ENCODE results near the gene GBP6. TPM values are rescaled to one million over a fixed set of nuclear protein-coding genes. Genes with fewer than 3 reads are reported as not detected.
"Not testable (repeated sequence)": the region's sequence is repeated elsewhere in the genome, so short reads cannot be mapped to it uniquely, and the experiment has no call there.

The GBP6 gene
- total and polyA plus RNA-seq, 10 donors = 0.02 to 0.46 (median 0.24) TPM

DNA sequence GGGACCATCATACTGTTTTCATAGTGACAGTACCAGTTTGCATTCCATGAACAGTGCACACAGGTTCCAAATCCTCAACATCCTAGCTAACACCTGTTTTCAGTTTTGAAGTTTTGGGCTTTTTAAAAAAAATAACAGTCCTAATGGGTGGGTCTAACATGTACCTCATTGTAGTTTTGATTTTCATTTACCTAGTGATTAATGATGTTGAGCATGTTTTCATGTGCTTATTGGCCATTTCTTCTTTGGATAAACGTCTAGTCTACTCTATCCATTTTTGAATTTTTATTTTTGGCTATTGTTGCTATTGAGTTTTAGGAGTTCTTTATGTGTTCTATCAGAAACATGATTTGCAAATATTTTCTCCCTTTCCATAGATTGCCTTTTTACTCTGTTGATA, 3.4 kb downstream of the GBP6 start:
- intact Hi-C loops (cut with DNase I; ENCODE audit: low total_unique reads) = loop anchor here (10.0 kb wide), 1 partner anchor 78 kb away; no protein-coding TSS in a partner anchor
- Histone ChIP-seq H3K4me3 (no peak overlapping the region), H3K9me3 (no peaks in the 10 kb centered on the region), H3K36me3 (no peaks in the 10 kb centered on the region), H3K27ac (no peak overlapping the region), H3K4me1 (peaks cover 0 to 15% (median 0%) of the 10 kb centered on the region in 6 donors), H3K27me3 (replicated peaks in 1 of 7) (no peaks in the 10 kb centered on the region)
- no peak for TF ChIP-seq POLR2A (IDR thresholded peaks at IDR 0.05)
- TF ChIP-seq POLR2AphosphoS5 (IDR thresholded peaks at IDR 0.05) = no peak
- TF ChIP-seq, protein P1, sequence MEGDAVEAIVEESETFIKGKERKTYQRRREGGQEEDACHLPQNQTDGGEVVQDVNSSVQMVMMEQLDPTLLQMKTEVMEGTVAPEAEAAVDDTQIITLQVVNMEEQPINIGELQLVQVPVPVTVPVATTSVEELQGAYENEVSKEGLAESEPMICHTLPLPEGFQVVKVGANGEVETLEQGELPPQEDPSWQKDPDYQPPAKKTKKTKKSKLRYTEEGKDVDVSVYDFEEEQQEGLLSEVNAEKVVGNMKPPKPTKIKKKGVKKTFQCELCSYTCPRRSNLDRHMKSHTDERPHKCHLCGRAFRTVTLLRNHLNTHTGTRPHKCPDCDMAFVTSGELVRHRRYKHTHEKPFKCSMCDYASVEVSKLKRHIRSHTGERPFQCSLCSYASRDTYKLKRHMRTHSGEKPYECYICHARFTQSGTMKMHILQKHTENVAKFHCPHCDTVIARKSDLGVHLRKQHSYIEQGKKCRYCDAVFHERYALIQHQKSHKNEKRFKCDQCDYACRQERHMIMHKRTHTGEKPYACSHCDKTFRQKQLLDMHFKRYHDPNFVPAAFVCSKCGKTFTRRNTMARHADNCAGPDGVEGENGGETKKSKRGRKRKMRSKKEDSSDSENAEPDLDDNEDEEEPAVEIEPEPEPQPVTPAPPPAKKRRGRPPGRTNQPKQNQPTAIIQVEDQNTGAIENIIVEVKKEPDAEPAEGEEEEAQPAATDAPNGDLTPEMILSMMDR (IDR thresholded peaks at IDR 0.05 in 8 of 11, conservative IDR thresholded peaks at IDR 0.05 in 3 of 11) = no peak
- 43 to 84% (median 76%) methylated on average over 1 of the region's 1 CpG for WGBS, 5 donors
- no peak for DNase-seq

DNA sequence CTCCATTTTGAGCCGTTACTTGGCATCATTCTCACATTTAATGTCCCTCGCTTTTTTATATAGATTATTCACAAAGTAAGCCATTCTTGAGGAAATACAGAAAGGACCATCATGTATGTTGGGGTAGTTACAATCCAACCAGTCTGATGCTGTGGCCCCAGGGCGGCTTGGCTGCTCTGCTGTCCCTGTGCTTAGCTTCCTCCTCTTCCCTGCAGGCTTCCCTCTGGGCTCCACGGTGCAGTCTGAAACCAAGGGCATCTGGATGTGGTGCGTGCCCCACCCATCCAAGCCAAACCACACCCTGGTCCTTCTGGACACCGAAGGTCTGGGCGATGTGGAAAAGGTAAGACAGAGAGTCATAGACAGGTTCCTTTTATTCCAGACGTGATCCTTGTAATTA, 5.5 kb downstream of the GBP6 start:
- Histone ChIP-seq H3K36me3 (no peaks in the 10 kb centered on the region), H3K4me1 (no peaks in the 10 kb centered on the region), H3K9me3 (peaks cover 0 to 5% (median 0%) of the 10 kb centered on the region in 8 donors), H3K27me3 (replicated peaks in 1 of 7) (no peaks in the 10 kb centered on the region), H3K27ac (no peak overlapping the region), H3K4me3 (no peak overlapping the region)
- TF ChIP-seq POLR2A (IDR thresholded peaks at IDR 0.05) = no peak
- no peak for TF ChIP-seq POLR2AphosphoS5 (IDR thresholded peaks at IDR 0.05)
- TF ChIP-seq, protein P1 (IDR thresholded peaks at IDR 0.05 in 8 of 11, conservative IDR thresholded peaks at IDR 0.05 in 3 of 11) = no peak
- intact Hi-C loops (cut with DNase I; ENCODE audit: low total_unique reads) = loop anchor here (10.0 kb wide), 1 partner anchor 75 kb away; no protein-coding TSS in a partner anchor
- DNase-seq = no peak
- 86 to 96% (median 90%) methylated on average over 8 of the region's 8 CpGs for WGBS, 5 donors

DNA sequence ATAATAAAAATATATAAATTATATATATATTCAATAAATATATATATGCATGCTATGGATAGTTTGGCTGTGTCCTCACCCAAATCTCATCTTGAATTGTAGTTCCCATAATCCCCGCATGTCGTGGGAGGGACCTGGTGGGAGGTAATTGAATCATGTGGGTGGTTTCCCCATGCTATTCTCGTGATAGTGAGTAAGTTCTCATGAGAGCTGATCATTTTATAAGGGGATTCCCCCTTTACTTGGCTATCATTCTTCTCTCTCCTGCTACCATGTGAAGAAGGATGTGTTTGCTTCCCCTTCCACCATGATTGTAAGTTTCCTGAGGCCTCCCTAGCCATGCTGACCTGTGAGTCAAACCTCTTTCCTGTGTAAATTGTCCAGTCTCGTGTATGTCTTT, 10.0 kb downstream of the GBP6 start:
- H3K9me3 ChIP-seq; H3K27me3 ChIP-seq (replicated peaks in 1 of 7); intact Hi-C loops (cut with DNase I; ENCODE audit: low total_unique reads); H3K4me1 ChIP-seq; H3K36me3 ChIP-seq; H3K27ac ChIP-seq; DNase-seq; H3K4me3 ChIP-seq: not testable (repeated sequence)
- WGBS, 5 donors = 64 to 86% (median 82%) methylated on average over 4 of the region's 4 CpGs

DNA sequence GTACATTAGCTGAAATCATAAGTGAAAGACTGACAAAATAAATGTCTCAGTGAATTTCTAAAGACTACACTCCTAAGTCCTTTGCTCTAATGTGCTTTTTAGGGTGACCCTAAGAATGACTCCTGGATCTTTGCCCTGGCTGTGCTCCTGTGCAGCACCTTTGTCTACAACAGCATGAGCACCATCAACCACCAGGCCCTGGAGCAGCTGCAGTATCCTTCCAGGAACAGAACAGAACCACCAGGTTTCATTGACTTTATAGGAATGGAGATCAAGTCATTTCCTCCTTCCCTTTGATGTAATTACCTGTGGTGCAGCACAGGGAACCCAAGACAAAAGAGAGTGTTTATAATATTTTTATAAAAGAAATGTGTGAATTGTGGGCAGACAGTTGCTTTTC, 14.1 kb downstream of the GBP6 start:
- intact Hi-C loops (cut with DNase I; ENCODE audit: low total_unique reads) = no loop called here
- H3K27ac ChIP-seq = no peak overlapping the region
- H3K9me3 ChIP-seq = peaks cover 0 to 5% (median 0%) of the 10 kb centered on the region in 8 donors
- H3K4me3 ChIP-seq = no peak overlapping the region
- no peaks in the 10 kb centered on the region for H3K36me3 ChIP-seq
- H3K27me3 ChIP-seq (replicated peaks in 1 of 7) = no peaks in the 10 kb centered on the region
- TF ChIP-seq POLR2AphosphoS5 (IDR thresholded peaks at IDR 0.05) (no peak), POLR2A (IDR thresholded peaks at IDR 0.05) (no peak)
- TF ChIP-seq, protein P1 (IDR thresholded peaks at IDR 0.05 in 8 of 11, conservative IDR thresholded peaks at IDR 0.05 in 3 of 11) = no peak
- no peak for DNase-seq
- H3K4me1 ChIP-seq = no peaks in the 10 kb centered on the region

DNA sequence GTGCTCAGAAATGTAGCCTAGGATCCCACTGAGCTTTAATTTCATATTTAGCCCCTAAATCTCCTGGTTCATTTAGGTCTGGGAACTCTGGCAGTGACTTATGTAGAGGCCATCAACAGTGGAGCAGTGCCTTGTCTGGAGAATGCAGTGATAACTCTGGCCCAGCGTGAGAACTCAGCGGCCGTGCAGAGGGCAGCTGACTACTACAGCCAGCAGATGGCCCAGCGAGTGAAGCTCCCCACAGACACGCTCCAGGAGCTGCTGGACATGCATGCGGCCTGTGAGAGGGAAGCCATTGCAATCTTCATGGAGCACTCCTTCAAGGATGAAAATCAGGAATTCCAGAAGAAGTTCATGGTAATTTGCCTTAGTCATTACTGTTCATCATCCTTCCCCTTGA, 17.8 kb downstream of the GBP6 start:
- Histone ChIP-seq H3K4me1 (no peaks in the 10 kb centered on the region), H3K27ac (no peak overlapping the region), H3K36me3 (no peaks in the 10 kb centered on the region), H3K9me3 (no peaks in the 10 kb centered on the region), H3K27me3 (replicated peaks in 1 of 7) (no peaks in the 10 kb centered on the region), H3K4me3 (no peak overlapping the region)
- no peak for TF ChIP-seq POLR2AphosphoS5 (IDR thresholded peaks at IDR 0.05)
- TF ChIP-seq POLR2A (IDR thresholded peaks at IDR 0.05) = no peak
- TF ChIP-seq, protein P1 (IDR thresholded peaks at IDR 0.05 in 8 of 11, conservative IDR thresholded peaks at IDR 0.05 in 3 of 11) = no peak
- 86 to 97% (median 96%) methylated on average over 6 of the region's 6 CpGs for WGBS, 5 donors
- intact Hi-C loops (cut with DNase I; ENCODE audit: low total_unique reads) = no loop called here
- no peak for DNase-seq
